GM20431 (cell line): ENCODE results near the gene KIAA1755.

Experiments used
- in situ Hi-C: fragments of 300-500 bp; cut with MseI, MboI; formaldehyde crosslinking; loops from one replicate; pipeline ENCODE4 v1.15.0; 2020; ENCODE audit warnings: low sequenced_read_pairs; ENCODE audit not compliant: unreplicated experiment

Gene KIAA1755

GRCh38 chr20:38260378-38261053 lies at the start of gene KIAA1755:
Gene KIAA1755, minus strand, starts transcription at chr20:38260735. Its CDS starts 235 bp downstream, at chr20:38260500.
- in situ Hi-C loops, result no loop called here

- in situ Hi-C loops, result no loop called here
Measured at GRCh38 chr20:38308447-38308846, 47.9 kb upstream of the KIAA1755 start.

- in situ Hi-C loops, result no loop called here
Measured at GRCh38 chr20:38308047-38308438, 47.5 kb upstream of the KIAA1755 start.

DNA sequence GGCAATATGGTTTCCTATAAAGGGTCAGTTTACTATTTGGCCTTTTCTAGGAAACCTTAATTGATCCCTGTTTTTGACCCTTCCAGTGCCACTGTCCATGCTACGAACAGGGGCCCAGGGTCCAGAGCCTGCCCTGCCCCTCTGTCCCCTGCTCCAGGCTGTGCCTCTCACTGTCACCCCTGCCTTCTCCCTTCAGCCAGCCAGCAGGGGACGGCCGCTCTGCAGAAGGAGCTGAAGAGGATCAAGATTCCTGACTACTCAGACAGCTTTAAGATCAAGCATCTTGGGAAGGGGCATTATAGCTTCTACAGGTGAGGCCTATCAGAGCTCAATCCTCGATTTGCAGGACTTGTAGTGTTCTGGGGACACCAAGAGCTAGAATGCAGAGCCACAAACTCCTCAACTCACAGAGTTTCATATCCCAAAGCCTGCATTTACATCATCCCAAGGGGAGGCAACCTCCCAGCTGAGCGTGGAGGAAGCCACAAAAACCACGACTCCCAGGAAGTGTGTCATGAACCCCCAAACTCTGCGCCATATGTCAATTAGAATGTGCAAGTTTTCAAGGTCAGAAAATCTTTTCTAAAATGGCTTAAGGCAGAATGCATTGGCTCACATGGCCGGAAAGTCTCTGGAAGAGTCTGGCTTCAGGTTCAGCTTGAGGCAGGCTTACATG lies 47.0 kb upstream of the KIAA1755 start:
- in situ Hi-C loops, result no loop called here

GRCh38 chr20:38306379-38306778 lies 45.8 kb upstream of the KIAA1755 start:
- in situ Hi-C loops, result no loop called here

GRCh38 chr20:38305541-38305940 lies 45.0 kb upstream of the KIAA1755 start:
- in situ Hi-C loops, result no loop called here

DNA sequence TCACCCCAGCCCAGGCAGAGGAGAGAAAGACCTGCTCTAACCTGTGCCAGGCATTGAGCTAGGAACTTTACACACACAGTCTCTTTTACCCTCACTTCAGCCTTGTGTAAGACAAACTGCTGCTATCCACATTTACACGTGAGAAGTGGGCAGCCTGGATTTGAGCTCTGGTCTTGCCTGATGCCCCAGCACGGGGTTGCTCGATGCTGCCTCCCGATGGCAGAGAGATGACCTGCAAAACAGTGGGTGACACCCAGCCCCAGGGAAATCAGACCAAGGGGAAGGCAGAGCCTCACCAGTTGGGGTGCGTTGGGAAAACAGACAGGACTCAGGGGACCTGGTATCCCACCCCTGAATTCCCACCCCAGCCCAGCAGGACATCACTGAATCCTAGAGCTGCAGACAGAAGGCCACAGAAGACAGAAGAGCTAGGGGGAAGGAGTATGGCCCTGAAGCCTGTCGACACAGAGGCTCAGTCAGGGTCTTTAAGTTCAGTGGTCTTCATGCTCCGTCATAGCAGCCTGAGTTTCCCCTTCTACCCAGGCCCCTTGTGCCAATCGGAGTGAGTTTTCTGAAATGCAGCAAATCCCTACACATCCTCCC lies 44.4 kb upstream of the KIAA1755 start:
- in situ Hi-C loops, result no loop called here

- in situ Hi-C loops, result no loop called here
Measured at GRCh38 chr20:38303908-38304379, 43.4 kb upstream of the KIAA1755 start, which contains the start of gene BPI. Gene BPI, plus strand, starts transcription at chr20:38304156. Its CDS starts 68 bp downstream, at chr20:38304224.

GRCh38 chr20:38302786-38303185 lies 42.3 kb upstream of the KIAA1755 start:
- in situ Hi-C loops, result no loop called here

DNA sequence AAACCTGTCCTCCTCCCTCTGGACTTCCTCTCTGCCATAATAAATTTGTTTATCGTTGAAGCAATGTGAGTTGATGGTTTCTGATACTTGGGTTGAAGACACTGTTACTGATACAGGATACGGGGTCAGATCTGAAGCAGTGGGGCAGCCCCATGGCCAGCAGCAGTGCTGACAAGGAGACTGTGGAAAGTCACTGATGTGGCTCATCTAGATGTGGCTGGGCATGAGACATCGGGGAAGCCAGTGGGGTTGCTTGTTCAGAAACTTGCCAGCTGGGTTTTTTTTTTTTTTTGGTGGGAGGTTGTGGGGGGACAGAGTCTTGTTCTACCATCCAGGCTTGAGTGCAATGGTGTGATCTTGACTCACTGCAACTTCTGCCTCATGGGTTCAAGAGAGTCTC lies 40.8 kb upstream of the KIAA1755 start:
- in situ Hi-C loops, result no loop called here

- in situ Hi-C loops, result no loop called here
Measured at GRCh38 chr20:38300438-38300837, 39.9 kb upstream of the KIAA1755 start.

- in situ Hi-C loops, result no loop called here
Measured at GRCh38 chr20:38299963-38300362, 39.4 kb upstream of the KIAA1755 start.

- in situ Hi-C loops, result no loop called here
Measured at GRCh38 chr20:38298768-38299288, 38.3 kb upstream of the KIAA1755 start.

DNA sequence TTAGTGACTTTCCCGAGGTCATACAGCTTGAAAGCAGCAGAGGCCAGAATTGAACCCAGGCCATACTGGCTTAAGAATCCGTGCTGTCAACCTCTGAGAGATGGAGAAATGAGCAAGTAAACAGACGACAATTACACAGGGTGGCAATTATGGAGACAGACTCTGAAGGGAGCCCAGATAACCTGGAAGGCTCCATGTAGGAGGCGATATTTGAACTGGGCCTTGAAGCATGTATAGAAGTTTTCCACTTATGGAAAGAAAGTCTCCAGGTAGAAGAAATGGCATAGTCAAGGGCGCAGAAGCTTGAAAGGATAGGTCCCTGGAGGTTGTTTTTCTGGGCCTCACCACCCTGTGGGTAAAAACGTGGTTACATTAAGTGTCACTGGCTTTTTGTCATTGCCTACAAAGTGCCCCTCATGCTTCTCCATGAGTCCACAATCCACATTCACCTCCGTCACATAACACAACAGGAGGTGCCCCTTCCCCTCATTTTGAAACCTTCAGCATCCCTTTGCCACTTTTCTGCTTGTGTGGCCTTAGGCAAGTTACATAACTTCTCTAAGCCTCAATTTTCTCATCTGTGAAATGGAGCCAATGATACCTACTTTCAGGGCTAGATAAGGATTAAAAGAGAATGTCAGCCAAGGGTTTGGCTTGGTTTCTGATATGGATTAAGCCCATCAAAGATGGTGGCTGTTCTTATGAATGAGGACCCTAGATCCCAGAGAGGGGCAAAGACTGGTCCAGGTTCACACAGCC lies 37.6 kb upstream of the KIAA1755 start:
- in situ Hi-C loops, result no loop called here

GRCh38 chr20:38296433-38296832 lies 35.9 kb upstream of the KIAA1755 start:
- in situ Hi-C loops, result no loop called here

DNA sequence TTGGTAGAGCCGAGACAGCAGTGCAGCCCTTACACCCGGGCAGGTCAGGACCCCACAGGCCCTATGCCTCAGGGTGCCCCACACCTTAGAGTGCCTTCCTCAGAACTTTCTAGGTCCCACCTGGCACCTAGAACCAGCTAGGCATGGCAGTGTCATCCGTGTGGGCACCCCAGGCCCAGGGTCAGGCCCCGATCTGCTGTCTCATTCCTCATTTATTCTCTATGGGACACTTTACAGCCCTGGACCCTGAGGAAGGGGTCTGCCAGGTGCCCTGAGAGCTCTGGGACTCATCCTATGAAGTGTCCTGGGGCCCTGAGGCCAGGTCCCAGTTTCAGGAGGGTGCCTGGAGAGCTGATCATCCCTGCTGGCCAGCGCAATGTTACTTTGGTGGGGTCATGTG lies 35.3 kb upstream of the KIAA1755 start:
- in situ Hi-C loops, result no loop called here

GRCh38 chr20:38294076-38294591 lies 33.6 kb upstream of the KIAA1755 start:
- in situ Hi-C loops, result no loop called here

- in situ Hi-C loops, result no loop called here
Measured at GRCh38 chr20:38293491-38294065, 33.0 kb upstream of the KIAA1755 start.

DNA sequence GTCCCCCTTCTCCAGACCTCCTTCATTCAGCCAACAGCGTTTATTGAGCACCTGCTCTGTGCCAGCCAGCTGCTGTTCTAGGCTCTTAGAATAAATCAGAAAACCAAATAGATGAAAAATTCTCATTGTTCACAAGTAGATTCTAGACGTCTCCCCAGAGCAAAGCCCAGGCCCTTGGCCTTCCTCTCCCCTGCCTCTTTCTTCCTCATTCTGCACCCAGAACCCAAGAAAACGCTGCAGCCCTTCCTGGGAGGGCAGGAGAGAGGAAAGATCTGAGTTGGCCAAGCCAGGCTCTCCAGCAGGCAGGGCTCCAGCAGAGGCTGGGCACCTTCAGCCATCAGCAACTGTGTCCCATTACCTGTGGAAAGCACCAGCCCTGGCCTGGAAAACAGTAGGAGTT lies 31.4 kb upstream of the KIAA1755 start:
- in situ Hi-C loops, result no loop called here
